MCF 10A (cell line): ENCODE measurements around the gene DHX58. TPM values are rescaled to one million over a fixed set of nuclear protein-coding genes. Genes with fewer than 3 reads are reported as not detected.

Source experiments
- BruUV-seq: library from RNA; stranded (reverse); fragments of 400-500 nt; replicated peaks from 2 replicates; lab custom pipeline; 2021; lab: Mats Ljungman, UMichigan
- CTCF ChIA-PET: fragments of 300-600 bp; sonication (Branson Sonifier 250); formaldehyde crosslinking; extraction: SDS; loops from one replicate; lab custom pipeline; 2021; ENCODE audit warnings: antibody characterized with exemption, inconsistent platforms; lab: Yijun Ruan, JAX
- POLR2A ChIA-PET: fragments of 300-600, 350-650 bp; sonication (Branson Sonifier 250); formaldehyde crosslinking; extraction: SDS; loops from one replicate; lab custom pipeline; 2020; ENCODE audit warnings: antibody characterized with exemption, inconsistent platforms; lab: Yijun Ruan, JAX
- DNase-seq: peaks from one replicate; pipeline ENCODE4 v3.0.0-alpha.2; 2018; ENCODE audit not compliant: unreplicated experiment
- H3K27ac Mint-ChIP-seq: one replicate; pipeline ENCODE4 v1.8.0; 2022; ENCODE audit warnings: mild to moderate bottlenecking, low read depth, mixed read lengths; ENCODE audit not compliant: unreplicated experiment
- H3K27me3 Mint-ChIP-seq: one replicate; pipeline ENCODE4 v1.8.0; 2022; ENCODE audit warnings: mixed read lengths; ENCODE audit not compliant: insufficient read depth, unreplicated experiment
- H3K36me3 Mint-ChIP-seq: one replicate; pipeline ENCODE4 v1.8.0; 2022; ENCODE audit warnings: mild to moderate bottlenecking, moderate library complexity, mixed read lengths; ENCODE audit not compliant: insufficient read depth, unreplicated experiment
- H3K4me1 Mint-ChIP-seq: one replicate; pipeline ENCODE4 v1.8.0; 2022; ENCODE audit warnings: mixed read lengths; ENCODE audit not compliant: insufficient read depth, unreplicated experiment
- H3K4me3 Mint-ChIP-seq: one replicate; pipeline ENCODE4 v1.8.0; 2022; ENCODE audit warnings: mild to moderate bottlenecking, moderate library complexity, mixed read lengths; ENCODE audit not compliant: unreplicated experiment
- H3K9me3 Mint-ChIP-seq: one replicate; pipeline ENCODE4 v1.8.0; 2022; ENCODE audit warnings: mixed read lengths; ENCODE audit not compliant: unreplicated experiment
- CTCF ChIP-seq: fragments of 200-600 bp; IDR thresholded peaks from one replicate; pipeline ENCODE4 v1.8.0; 2022; ENCODE audit warnings: antibody characterized with exemption, mild to moderate bottlenecking; ENCODE audit not compliant: unreplicated experiment
- intact Hi-C: fragments of 100-400 bp; cut with micrococcal nuclease; formaldehyde crosslinking; loops from 2 replicates; pipeline ENCODE4 v1.14.1; 2022
- total RNA-seq: library from RNA; stranded (reverse); gene quantifications from 2 replicates; pipeline ENCODE4 v1.2.3, GENCODE V29; 2022

Gene DHX58
- total RNA-seq, 1 experiment from 2014 or later, result 2.8 TPM

DNA sequence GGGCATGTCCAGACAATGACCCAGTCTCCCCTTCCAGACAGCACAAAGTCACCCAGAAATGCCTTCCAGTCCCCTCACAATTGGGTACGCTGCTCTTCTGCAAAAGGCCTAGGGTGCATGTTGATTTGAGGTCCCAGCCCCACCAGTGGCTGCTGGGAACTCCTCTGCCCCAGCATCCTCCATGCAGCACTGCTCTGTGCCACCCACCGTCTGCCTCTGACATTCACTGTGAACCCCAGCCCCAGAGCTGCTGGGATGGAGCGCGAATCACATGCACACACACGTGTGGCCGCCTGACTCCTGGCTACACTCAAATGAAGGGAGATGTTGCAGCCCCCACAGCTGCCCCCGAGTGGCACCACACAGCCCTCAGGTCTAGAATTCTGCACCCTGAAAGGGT lies 60.9 kb downstream of the DHX58 start:
- TF ChIP-seq CTCF, result no peak
- Mint-ChIP-seq H3K9me3 (no peaks in the 10 kb centered on the region), H3K4me3 (no peak overlapping the region), H3K27me3 (peaks cover 49% of the 10 kb centered on the region), H3K36me3 (no peaks in the 10 kb centered on the region), H3K4me1 (peaks cover 13% of the 10 kb centered on the region), H3K27ac (no peak overlapping the region)
- POLR2A ChIA-PET, result no interaction called here
- CTCF ChIA-PET, result interaction anchor here (1.2 kb wide), 1 partner anchor 16 kb away, joined by 5 read pairs; no protein-coding TSS in a partner anchor
- DNase-seq, result no peak
- intact Hi-C loops, result no loop called here
- no TSS peak for BruUV-seq

Other genes with a start within 250 kb of the DHX58 start
- 19.1 and 22.3 TPM in 2 replicates for gene KLHL11, start 247.3 kb downstream of the DHX58 start, total RNA-seq
- gene ACLY, start 193.8 kb downstream of the DHX58 start, total RNA-seq, result 67.7 and 67.9 TPM in 2 replicates
- gene ODAD4, start 182.1 kb downstream of the DHX58 start, total RNA-seq, result 0.96 and 1.3 TPM in 2 replicates
- 42.6 and 46.2 TPM in 2 replicates for gene CNP, start 145.9 kb downstream of the DHX58 start, total RNA-seq
- gene DNAJC7, start 95.3 kb downstream of the DHX58 start, total RNA-seq, result 112 and 130 TPM in 2 replicates
- 34.1 and 40.0 TPM in 2 replicates for gene NKIRAS2, start 92.6 kb downstream of the DHX58 start, total RNA-seq
- 0.72 and 0.81 TPM in 2 replicates for gene C17orf113, start 62.1 kb downstream of the DHX58 start, total RNA-seq
- 0.26 and 0.44 TPM in 2 replicates for gene ZNF385C, start 14.2 kb downstream of the DHX58 start, total RNA-seq
- 37.4 and 44.6 TPM in 2 replicates for gene KAT2A, start 8.7 kb upstream of the DHX58 start, total RNA-seq
- not detected in 2 replicates for gene HSPB9, start 10.1 kb upstream of the DHX58 start, total RNA-seq
- 101 and 119 TPM in 2 replicates for gene RAB5C, start 42.3 kb upstream of the DHX58 start, total RNA-seq
- gene KCNH4, start 68.4 kb upstream of the DHX58 start, total RNA-seq, result not detected in 2 replicates
- not detected in 2 replicates for gene HCRT, start 72.7 kb upstream of the DHX58 start, total RNA-seq
- gene GHDC, start 81.8 kb upstream of the DHX58 start, total RNA-seq, result 6.8 and 8.9 TPM in 2 replicates
- 29.8 and 32.6 TPM in 2 replicates for gene STAT5B, start 163.7 kb upstream of the DHX58 start, total RNA-seq
- gene STAT5A, start 175.8 kb upstream of the DHX58 start, total RNA-seq, result 1.0 and 1.7 TPM in 2 replicates